ENCODE data around the gene GPR25. TPM values are rescaled to one million over a fixed set of nuclear protein-coding genes. Genes with fewer than 3 reads are reported as not detected.

Gene GPR25
- total RNA-seq, 1 donor from 2014 or later = not detected

GRCh38 chr1:200893411-200893901, 20.7 kb downstream of the GPR25 start:
- DNase-seq (ENCODE audit: low spot score in 2 of 2) (no peak), FAIRE-seq (no peak)

GRCh38 chr1:200894712-200895442, 22.1 kb downstream of the GPR25 start, which contains the start of gene INAVA:
Gene INAVA (plus strand): TSS chr1:200894900. CDS start chr1:200898401, 3,501 bp downstream.
- FAIRE-seq = no peak
- DNase-seq (ENCODE audit: low spot score in 2 of 2) = no peak

- DNase-seq (ENCODE audit: low spot score in 2 of 2) (no peak), FAIRE-seq (no peak)
These were observed 22.6 kb downstream of the GPR25 start for GRCh38 chr1:200895443-200895789.

- DNase-seq (ENCODE audit: low spot score in 2 of 2) (no peak), FAIRE-seq (no peak)
These were observed 23.2 kb downstream of the GPR25 start for GRCh38 chr1:200895801-200896530.

GRCh38 chr1:200896531-200897196, 23.9 kb downstream of the GPR25 start:
- no peak for FAIRE-seq
- DNase-seq (ENCODE audit: low spot score in 2 of 2) = no peak

- DNase-seq (ENCODE audit: low spot score in 2 of 2) = no peak
- FAIRE-seq = no peak
These were observed 24.5 kb downstream of the GPR25 start for GRCh38 chr1:200897259-200897658.

- DNase-seq (ENCODE audit: low spot score in 2 of 2) (no peak), FAIRE-seq (no peak)
These were observed 26.2 kb downstream of the GPR25 start for GRCh38 chr1:200899015-200899386.

- DNase-seq (ENCODE audit: low spot score in 2 of 2) (no peak), FAIRE-seq (no peak)
These were observed 26.7 kb downstream of the GPR25 start for GRCh38 chr1:200899451-200899915.

GRCh38 chr1:200899954-200900867, 27.4 kb downstream of the GPR25 start:
- FAIRE-seq (no peak), DNase-seq (ENCODE audit: low spot score in 2 of 2) (no peak)

- DNase-seq (ENCODE audit: low spot score in 2 of 2) (no peak), FAIRE-seq (no peak)
These were observed 28.1 kb downstream of the GPR25 start for GRCh38 chr1:200900877-200901276.

GRCh38 chr1:200901350-200901749, 28.6 kb downstream of the GPR25 start:
- DNase-seq (ENCODE audit: low spot score in 2 of 2) (no peak), FAIRE-seq (no peak)

GRCh38 chr1:200901796-200902444, 29.1 kb downstream of the GPR25 start:
- DNase-seq (ENCODE audit: low spot score in 2 of 2) = no peak
- no peak for FAIRE-seq

- DNase-seq (ENCODE audit: low spot score in 2 of 2) (no peak), FAIRE-seq (no peak)
These were observed 31.0 kb downstream of the GPR25 start for GRCh38 chr1:200903793-200904192.

- FAIRE-seq (no peak), DNase-seq (ENCODE audit: low spot score in 2 of 2) (no peak)
These were observed 32.0 kb downstream of the GPR25 start for GRCh38 chr1:200904772-200905171.

- FAIRE-seq (no peak), DNase-seq (ENCODE audit: low spot score in 2 of 2) (no peak)
These were observed 32.8 kb downstream of the GPR25 start for GRCh38 chr1:200905411-200906052.

- DNase-seq (ENCODE audit: low spot score in 2 of 2) (no peak), FAIRE-seq (no peak)
These were observed 33.7 kb downstream of the GPR25 start for GRCh38 chr1:200906491-200906890.

- no peak for FAIRE-seq
- no peak for DNase-seq (ENCODE audit: low spot score in 2 of 2)
These were observed 34.9 kb downstream of the GPR25 start for GRCh38 chr1:200907611-200908097.

- no peak for FAIRE-seq
- DNase-seq (ENCODE audit: low spot score in 2 of 2) = no peak
These were observed 35.5 kb downstream of the GPR25 start for GRCh38 chr1:200908191-200908868.
